WTC11 (cell line): ENCODE measurements around the gene GSG1L.

ENCODE experiments used
- ATF1 ChIP-seq: sonication (generic); formaldehyde crosslinking; IDR thresholded peaks from 2 replicates; pipeline ENCODE4 v1.8.1; 2023; ENCODE audit warnings: mild to moderate bottlenecking, moderate library complexity, missing genetic modification reagents
- CREB1 ChIP-seq: sonication (generic); formaldehyde crosslinking; IDR thresholded peaks from 2 replicates; pipeline ENCODE4 v1.8.0; 2023; ENCODE audit warnings: mild to moderate bottlenecking, missing genetic modification reagents
- CTCF ChIP-seq: fragments of 200-600 bp; IDR thresholded peaks from 2 replicates; pipeline ENCODE4 v1.8.0; 2022; ENCODE audit warnings: antibody characterized with exemption
- E2F1 ChIP-seq: sonication (generic); formaldehyde crosslinking; IDR thresholded peaks from 2 replicates; pipeline ENCODE4 v1.8.0; 2022; ENCODE audit warnings: mild to moderate bottlenecking, missing genetic modification reagents
- FOXP1 ChIP-seq: sonication (generic); formaldehyde crosslinking; IDR thresholded peaks from 2 replicates; pipeline ENCODE4 v1.8.0; 2022; ENCODE audit warnings: missing genetic modification reagents, mild to moderate bottlenecking, moderate library complexity, borderline replicate concordance
- NR2C2 ChIP-seq: sonication (generic); formaldehyde crosslinking; IDR thresholded peaks from 2 replicates; pipeline ENCODE4 v1.8.0; 2022; ENCODE audit warnings: mild to moderate bottlenecking, missing genetic modification reagents
- OVOL2 ChIP-seq: fragments of 250-450 bp; sonication (Bioruptor Pico); IDR thresholded peaks from 2 replicates; pipeline ENCODE4 v1.9.0; 2021; ENCODE audit warnings: mild to moderate bottlenecking, borderline replicate concordance
- PREB ChIP-seq: sonication (generic); formaldehyde crosslinking; IDR thresholded peaks from 2 replicates; pipeline ENCODE4 v1.8.1; 2022; ENCODE audit warnings: mild to moderate bottlenecking, missing genetic modification reagents, moderate library complexity, borderline replicate concordance
- ZNF232 ChIP-seq: sonication (generic); formaldehyde crosslinking; IDR thresholded peaks from 2 replicates; pipeline ENCODE4 v1.8.0; 2022; ENCODE audit warnings: mild to moderate bottlenecking, missing genetic modification reagents
- ZNF281 ChIP-seq: sonication (generic); formaldehyde crosslinking; IDR thresholded peaks from 2 replicates; pipeline ENCODE4 v1.8.0; 2023; ENCODE audit warnings: mild to moderate bottlenecking, missing genetic modification reagents

- TF ChIP-seq CTCF (no peak), CREB1 (CRISPR knock-in tag) (no peak), E2F1 (CRISPR knock-in tag) (no peak), ZNF281 (CRISPR knock-in tag) (no peak), OVOL2 (no peak), ATF1 (CRISPR knock-in tag) (no peak), NR2C2 (CRISPR knock-in tag) (no peak), FOXP1 (no peak), PREB (CRISPR knock-in tag) (no peak), ZNF232 (no peak)
Measured at GRCh38 chr16:27749946-27750345, 313.6 kb downstream of the GSG1L start.
